WTC11 (cell line): Measurements from ENCODE around the gene CHST13. TPM values are rescaled to one million over a fixed set of nuclear protein-coding genes. Genes with fewer than 3 reads are reported as not detected.

Experiments
- ATAC-seq: fragments of 200-7000 bp; cut with Tn5 transposase; 2 replicates; pipeline ENCODE4 v1.10.0; 2021; ENCODE audit warnings: mild to moderate bottlenecking, moderate library complexity
- CTCF ChIA-PET: fragments of 300-600 bp; sonication (Branson Sonifier 250); formaldehyde crosslinking; loops from one replicate; lab custom pipeline; 2021; ENCODE audit warnings: antibody characterized with exemption; lab: Charles Lee
- POLR2A ChIA-PET: fragments of 350-600 bp; sonication (Branson Sonifier 250); formaldehyde crosslinking; loops from one replicate; lab custom pipeline; 2021; ENCODE audit warnings: antibody characterized with exemption; lab: Charles Lee
- DNase-seq: peaks from one replicate; pipeline ENCODE4 v3.0.0; 2021; ENCODE audit warnings: low spot score
- H3K27ac Mint-ChIP-seq: 2 replicates; pipeline ENCODE4 v1.8.0; 2021; ENCODE audit warnings: mixed read lengths
- H3K27me3 Mint-ChIP-seq: 2 replicates; pipeline ENCODE4 v1.8.0; 2021; ENCODE audit warnings: low read depth, mild to moderate bottlenecking, moderate library complexity, mixed read lengths
- H3K36me3 Mint-ChIP-seq: 2 replicates; pipeline ENCODE4 v1.8.0; 2021; ENCODE audit warnings: mixed read lengths
- H3K4me1 Mint-ChIP-seq: 2 replicates; pipeline ENCODE4 v1.8.0; 2022; ENCODE audit warnings: mixed read lengths
- H3K4me3 Mint-ChIP-seq: 2 replicates; pipeline ENCODE4 v1.8.0; 2021; ENCODE audit warnings: mild to moderate bottlenecking, moderate library complexity, mixed read lengths
- H3K9me3 Mint-ChIP-seq: 2 replicates; pipeline ENCODE4 v1.8.0; 2021; ENCODE audit warnings: mixed read lengths
- CREM ChIP-seq: sonication (generic); formaldehyde crosslinking; IDR thresholded peaks from 2 replicates; pipeline ENCODE4 v1.8.1; 2022; ENCODE audit warnings: mild to moderate bottlenecking, missing genetic modification reagents, moderate library complexity
- FOXK1 ChIP-seq: sonication (generic); formaldehyde crosslinking; IDR thresholded peaks from 2 replicates; pipeline ENCODE4 v1.8.0; 2022; ENCODE audit warnings: mild to moderate bottlenecking, moderate library complexity, missing genetic modification reagents
- FOXP1 ChIP-seq: sonication (generic); formaldehyde crosslinking; IDR thresholded peaks from 2 replicates; pipeline ENCODE4 v1.8.0; 2022; ENCODE audit warnings: missing genetic modification reagents, mild to moderate bottlenecking, moderate library complexity, borderline replicate concordance
- GABPB1 ChIP-seq: sonication (generic); formaldehyde crosslinking; IDR thresholded peaks from 2 replicates; pipeline ENCODE4 v1.8.1; 2023; ENCODE audit warnings: mild to moderate bottlenecking, missing genetic modification reagents
- GTF2I ChIP-seq: fragments of 250-450 bp; sonication (Bioruptor Pico); conservative IDR thresholded peaks from 2 replicates; pipeline ENCODE4 v1.4.0; 2021; ENCODE audit warnings: mild to moderate bottlenecking
- NR3C1 ChIP-seq: sonication (generic); formaldehyde crosslinking; conservative IDR thresholded peaks from 2 replicates; pipeline ENCODE4 v1.8.1; 2023; ENCODE audit warnings: low read depth, mild to moderate bottlenecking, missing genetic modification reagents
- RELA ChIP-seq: sonication (generic); formaldehyde crosslinking; IDR thresholded peaks from 2 replicates; pipeline ENCODE4 v1.8.1; 2022; ENCODE audit warnings: missing genetic modification reagents, mild to moderate bottlenecking, borderline replicate concordance
- RORB ChIP-seq: fragments of 250-450 bp; sonication (Bioruptor Pico); IDR thresholded peaks from 2 replicates; pipeline ENCODE4 v1.9.0; 2021; ENCODE audit warnings: mild to moderate bottlenecking
- SMAD4 ChIP-seq: sonication (generic); formaldehyde crosslinking; IDR thresholded peaks from 2 replicates; pipeline ENCODE4 v1.8.0; 2022; ENCODE audit warnings: mild to moderate bottlenecking, missing genetic modification reagents
- TEAD1 ChIP-seq: sonication (generic); formaldehyde crosslinking; IDR thresholded peaks from 2 replicates; pipeline ENCODE4 v1.8.0; 2022; ENCODE audit warnings: mild to moderate bottlenecking, missing genetic modification reagents
- ZNF232 ChIP-seq: sonication (generic); formaldehyde crosslinking; IDR thresholded peaks from 2 replicates; pipeline ENCODE4 v1.8.0; 2022; ENCODE audit warnings: mild to moderate bottlenecking, missing genetic modification reagents
- ZNF317 ChIP-seq: sonication (generic); formaldehyde crosslinking; IDR thresholded peaks from 2 replicates; pipeline ENCODE4 v1.8.1; 2023; ENCODE audit warnings: low read depth, mild to moderate bottlenecking, moderate library complexity, missing genetic modification reagents, borderline replicate concordance
- ZNF423 ChIP-seq: fragments of 250-450 bp; sonication (Bioruptor Pico); IDR thresholded peaks from 2 replicates; pipeline ENCODE4 v2.1.2; 2022; ENCODE audit warnings: mild to moderate bottlenecking, moderate library complexity
- total RNA-seq: library from RNA; stranded (reverse); gene quantifications from 3 replicates; pipeline ENCODE4 v1.2.3, GENCODE V29; 2021
- TF ChIP-seq, protein P1 (sequence below): sonication (generic); formaldehyde crosslinking; IDR thresholded peaks from 2 replicates; pipeline ENCODE4 v1.8.0; 2023; ENCODE audit warnings: missing genetic modification reagents, mild to moderate bottlenecking, borderline replicate concordance
- TF ChIP-seq, protein P2 (sequence below): fragments of 250-450 bp; sonication (Bioruptor Pico); IDR thresholded peaks from 2 replicates; pipeline ENCODE4 v2.1.2; 2022; ENCODE audit warnings: mild to moderate bottlenecking, moderate library complexity
- TF ChIP-seq, protein P3 (sequence below): sonication (generic); formaldehyde crosslinking; IDR thresholded peaks from 2 replicates; pipeline ENCODE4 v1.8.1; 2023; ENCODE audit warnings: mild to moderate bottlenecking, missing genetic modification reagents, borderline replicate concordance
- TF ChIP-seq, protein P4 (sequence below): sonication (generic); formaldehyde crosslinking; IDR thresholded peaks from 2 replicates; pipeline ENCODE4 v1.8.0; 2023; ENCODE audit warnings: missing genetic modification reagents
- TF ChIP-seq, protein P5 (sequence below): fragments of 250-450 bp; sonication (Bioruptor Pico); IDR thresholded peaks from 2 replicates; pipeline ENCODE4 v1.9.0; 2021; ENCODE audit warnings: mild to moderate bottlenecking

CHST13 gene
- total RNA-seq, 1 experiment from 2014 or later = 4.1 TPM

DNA sequence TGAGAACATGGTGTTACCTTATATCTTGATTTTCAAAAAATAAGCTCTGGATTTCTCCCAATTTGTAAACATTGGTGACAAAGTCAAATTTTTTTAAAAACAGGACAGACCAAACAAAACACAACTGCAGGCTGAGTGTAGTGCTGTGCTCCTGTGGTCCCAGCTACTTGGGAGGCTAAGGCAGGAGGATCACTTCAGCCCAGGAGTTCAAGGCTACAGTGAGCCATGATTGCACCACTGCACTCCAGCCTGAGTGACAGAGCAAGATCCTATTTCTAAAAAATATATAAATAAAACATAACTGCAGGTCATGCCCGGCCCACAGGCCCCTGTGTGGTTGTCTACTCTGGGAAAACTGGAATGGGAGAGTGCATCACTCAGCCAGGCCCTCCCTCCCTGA, 44.3 kb upstream of the CHST13 start (continued):
- TF ChIP-seq, protein P1, sequence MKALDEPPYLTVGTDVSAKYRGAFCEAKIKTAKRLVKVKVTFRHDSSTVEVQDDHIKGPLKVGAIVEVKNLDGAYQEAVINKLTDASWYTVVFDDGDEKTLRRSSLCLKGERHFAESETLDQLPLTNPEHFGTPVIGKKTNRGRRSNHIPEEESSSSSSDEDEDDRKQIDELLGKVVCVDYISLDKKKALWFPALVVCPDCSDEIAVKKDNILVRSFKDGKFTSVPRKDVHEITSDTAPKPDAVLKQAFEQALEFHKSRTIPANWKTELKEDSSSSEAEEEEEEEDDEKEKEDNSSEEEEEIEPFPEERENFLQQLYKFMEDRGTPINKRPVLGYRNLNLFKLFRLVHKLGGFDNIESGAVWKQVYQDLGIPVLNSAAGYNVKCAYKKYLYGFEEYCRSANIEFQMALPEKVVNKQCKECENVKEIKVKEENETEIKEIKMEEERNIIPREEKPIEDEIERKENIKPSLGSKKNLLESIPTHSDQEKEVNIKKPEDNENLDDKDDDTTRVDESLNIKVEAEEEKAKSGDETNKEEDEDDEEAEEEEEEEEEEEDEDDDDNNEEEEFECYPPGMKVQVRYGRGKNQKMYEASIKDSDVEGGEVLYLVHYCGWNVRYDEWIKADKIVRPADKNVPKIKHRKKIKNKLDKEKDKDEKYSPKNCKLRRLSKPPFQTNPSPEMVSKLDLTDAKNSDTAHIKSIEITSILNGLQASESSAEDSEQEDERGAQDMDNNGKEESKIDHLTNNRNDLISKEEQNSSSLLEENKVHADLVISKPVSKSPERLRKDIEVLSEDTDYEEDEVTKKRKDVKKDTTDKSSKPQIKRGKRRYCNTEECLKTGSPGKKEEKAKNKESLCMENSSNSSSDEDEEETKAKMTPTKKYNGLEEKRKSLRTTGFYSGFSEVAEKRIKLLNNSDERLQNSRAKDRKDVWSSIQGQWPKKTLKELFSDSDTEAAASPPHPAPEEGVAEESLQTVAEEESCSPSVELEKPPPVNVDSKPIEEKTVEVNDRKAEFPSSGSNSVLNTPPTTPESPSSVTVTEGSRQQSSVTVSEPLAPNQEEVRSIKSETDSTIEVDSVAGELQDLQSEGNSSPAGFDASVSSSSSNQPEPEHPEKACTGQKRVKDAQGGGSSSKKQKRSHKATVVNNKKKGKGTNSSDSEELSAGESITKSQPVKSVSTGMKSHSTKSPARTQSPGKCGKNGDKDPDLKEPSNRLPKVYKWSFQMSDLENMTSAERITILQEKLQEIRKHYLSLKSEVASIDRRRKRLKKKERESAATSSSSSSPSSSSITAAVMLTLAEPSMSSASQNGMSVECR (CRISPR knock-in tag) = no peak

DNA sequence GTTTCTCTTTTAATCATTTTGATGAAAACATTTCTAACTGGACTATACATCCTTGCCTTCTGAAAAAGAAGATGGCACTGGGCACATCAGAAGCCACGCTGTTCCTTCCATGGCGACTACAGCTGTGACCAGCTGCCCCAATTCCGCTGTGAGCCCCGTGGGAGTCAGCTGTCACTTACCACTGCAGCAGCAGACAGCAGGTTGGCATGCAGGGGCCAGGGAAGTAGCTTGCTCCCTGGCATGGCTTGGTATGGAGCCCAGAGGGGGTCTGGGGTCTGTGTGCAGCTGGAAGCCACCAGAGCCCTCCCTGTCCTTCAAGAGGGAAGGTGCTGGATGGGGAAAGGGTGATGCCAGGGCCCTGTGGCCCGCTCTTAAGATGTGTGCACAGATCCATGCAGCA, 43.7 kb upstream of the CHST13 start:
- POLR2A ChIA-PET = interaction anchor here (0.5 kb wide), 1 partner anchor 181 kb away, joined by 3 read pairs; no protein-coding TSS in a partner anchor
- CTCF ChIA-PET = no interaction called here
- no peak for DNase-seq
- no peak overlapping the region for H3K4me3 Mint-ChIP-seq
- peaks cover 27% of the 10 kb centered on the region for H3K4me1 Mint-ChIP-seq
- no peaks in the 10 kb centered on the region; the same call in 1 of the 2 replicates for H3K27me3 Mint-ChIP-seq
- TF ChIP-seq GABPB1 (CRISPR knock-in tag) = no peak
- TF ChIP-seq, protein P2, sequence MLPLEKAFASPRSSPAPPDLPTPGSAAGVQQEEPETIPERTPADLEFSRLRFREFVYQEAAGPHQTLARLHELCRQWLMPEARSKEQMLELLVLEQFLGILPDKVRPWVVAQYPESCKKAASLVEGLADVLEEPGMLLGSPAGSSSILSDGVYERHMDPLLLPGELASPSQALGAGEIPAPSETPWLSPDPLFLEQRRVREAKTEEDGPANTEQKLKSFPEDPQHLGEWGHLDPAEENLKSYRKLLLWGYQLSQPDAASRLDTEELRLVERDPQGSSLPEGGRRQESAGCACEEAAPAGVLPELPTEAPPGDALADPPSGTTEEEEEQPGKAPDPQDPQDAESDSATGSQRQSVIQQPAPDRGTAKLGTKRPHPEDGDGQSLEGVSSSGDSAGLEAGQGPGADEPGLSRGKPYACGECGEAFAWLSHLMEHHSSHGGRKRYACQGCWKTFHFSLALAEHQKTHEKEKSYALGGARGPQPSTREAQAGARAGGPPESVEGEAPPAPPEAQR (CRISPR knock-in tag) = no peak
- no peak for TF ChIP-seq FOXP1 (CRISPR knock-in tag)
- no peak for TF ChIP-seq ZNF423
- TF ChIP-seq, protein P3, sequence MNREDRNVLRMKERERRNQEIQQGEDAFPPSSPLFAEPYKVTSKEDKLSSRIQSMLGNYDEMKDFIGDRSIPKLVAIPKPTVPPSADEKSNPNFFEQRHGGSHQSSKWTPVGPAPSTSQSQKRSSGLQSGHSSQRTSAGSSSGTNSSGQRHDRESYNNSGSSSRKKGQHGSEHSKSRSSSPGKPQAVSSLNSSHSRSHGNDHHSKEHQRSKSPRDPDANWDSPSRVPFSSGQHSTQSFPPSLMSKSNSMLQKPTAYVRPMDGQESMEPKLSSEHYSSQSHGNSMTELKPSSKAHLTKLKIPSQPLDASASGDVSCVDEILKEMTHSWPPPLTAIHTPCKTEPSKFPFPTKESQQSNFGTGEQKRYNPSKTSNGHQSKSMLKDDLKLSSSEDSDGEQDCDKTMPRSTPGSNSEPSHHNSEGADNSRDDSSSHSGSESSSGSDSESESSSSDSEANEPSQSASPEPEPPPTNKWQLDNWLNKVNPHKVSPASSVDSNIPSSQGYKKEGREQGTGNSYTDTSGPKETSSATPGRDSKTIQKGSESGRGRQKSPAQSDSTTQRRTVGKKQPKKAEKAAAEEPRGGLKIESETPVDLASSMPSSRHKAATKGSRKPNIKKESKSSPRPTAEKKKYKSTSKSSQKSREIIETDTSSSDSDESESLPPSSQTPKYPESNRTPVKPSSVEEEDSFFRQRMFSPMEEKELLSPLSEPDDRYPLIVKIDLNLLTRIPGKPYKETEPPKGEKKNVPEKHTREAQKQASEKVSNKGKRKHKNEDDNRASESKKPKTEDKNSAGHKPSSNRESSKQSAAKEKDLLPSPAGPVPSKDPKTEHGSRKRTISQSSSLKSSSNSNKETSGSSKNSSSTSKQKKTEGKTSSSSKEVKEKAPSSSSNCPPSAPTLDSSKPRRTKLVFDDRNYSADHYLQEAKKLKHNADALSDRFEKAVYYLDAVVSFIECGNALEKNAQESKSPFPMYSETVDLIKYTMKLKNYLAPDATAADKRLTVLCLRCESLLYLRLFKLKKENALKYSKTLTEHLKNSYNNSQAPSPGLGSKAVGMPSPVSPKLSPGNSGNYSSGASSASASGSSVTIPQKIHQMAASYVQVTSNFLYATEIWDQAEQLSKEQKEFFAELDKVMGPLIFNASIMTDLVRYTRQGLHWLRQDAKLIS (CRISPR knock-in tag) = no peak
- TF ChIP-seq ZNF317 (CRISPR knock-in tag) = no peak
- no peak for TF ChIP-seq FOXK1 (CRISPR knock-in tag)
- TF ChIP-seq SMAD4 = no peak
- no peak for TF ChIP-seq ZNF232
- TF ChIP-seq NR3C1 = no peak
- TF ChIP-seq, protein P4, sequence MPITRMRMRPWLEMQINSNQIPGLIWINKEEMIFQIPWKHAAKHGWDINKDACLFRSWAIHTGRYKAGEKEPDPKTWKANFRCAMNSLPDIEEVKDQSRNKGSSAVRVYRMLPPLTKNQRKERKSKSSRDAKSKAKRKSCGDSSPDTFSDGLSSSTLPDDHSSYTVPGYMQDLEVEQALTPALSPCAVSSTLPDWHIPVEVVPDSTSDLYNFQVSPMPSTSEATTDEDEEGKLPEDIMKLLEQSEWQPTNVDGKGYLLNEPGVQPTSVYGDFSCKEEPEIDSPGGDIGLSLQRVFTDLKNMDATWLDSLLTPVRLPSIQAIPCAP (CRISPR knock-in tag) = no peak
- no peak for TF ChIP-seq TEAD1 (CRISPR knock-in tag)
- TF ChIP-seq, protein P5, sequence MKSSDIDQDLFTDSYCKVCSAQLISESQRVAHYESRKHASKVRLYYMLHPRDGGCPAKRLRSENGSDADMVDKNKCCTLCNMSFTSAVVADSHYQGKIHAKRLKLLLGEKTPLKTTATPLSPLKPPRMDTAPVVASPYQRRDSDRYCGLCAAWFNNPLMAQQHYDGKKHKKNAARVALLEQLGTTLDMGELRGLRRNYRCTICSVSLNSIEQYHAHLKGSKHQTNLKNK (CRISPR knock-in tag) = no peak
- TF ChIP-seq, protein P1 (CRISPR knock-in tag) = no peak
- no peak for TF ChIP-seq CREM
- no peak for TF ChIP-seq RELA
- TF ChIP-seq GTF2I (CRISPR knock-in tag) = no peak
- TF ChIP-seq RORB (CRISPR knock-in tag) = no peak
- TF ChIP-seq, all 79 proteins: peak for 0
- Mint-ChIP-seq H3K9me3 (no peaks in the 10 kb centered on the region), H3K27ac (no peak overlapping the region), H3K36me3 (no peaks in the 10 kb centered on the region)
- no peak for ATAC-seq
